HG03135 (cell line): ENCODE results near the gene COL28A1.
"Not testable (repeated sequence)": the region's sequence is repeated elsewhere in the genome, so short reads cannot be mapped to it uniquely, and the experiment has no call there.

Experiments
- ATAC-seq: cut with Tn5 transposase; IDR thresholded peaks from one replicate; pipeline ENCODE4 v1.9.1; 2021; ENCODE audit warnings: mild to moderate bottlenecking, moderate library complexity; ENCODE audit not compliant: unreplicated experiment

COL28A1 gene

GRCh38 chr7:7477641-7478040 lies 58.0 kb downstream of the COL28A1 start:
- not testable (repeated sequence) for ATAC-seq

DNA sequence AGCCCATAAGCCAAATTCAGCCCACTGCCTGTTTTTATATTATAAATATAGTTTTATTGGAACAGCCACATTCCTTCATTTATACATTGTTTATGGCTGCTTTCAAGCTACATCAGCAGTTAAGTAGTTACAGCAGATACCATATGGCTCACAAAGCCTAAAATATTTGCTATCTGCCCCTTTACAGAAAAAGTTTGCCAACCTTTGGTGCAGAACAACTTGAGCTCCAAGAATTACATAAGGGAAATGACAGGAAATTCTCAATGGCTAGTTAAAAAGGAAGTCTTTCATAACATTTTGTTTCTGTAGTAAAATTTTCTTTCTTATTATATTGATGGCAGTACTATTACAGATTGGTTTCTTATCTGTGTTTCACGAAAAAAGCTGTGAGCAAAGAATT lies 59.3 kb downstream of the COL28A1 start:
- no peak for ATAC-seq

GRCh38 chr7:7475601-7476000 lies 60.1 kb downstream of the COL28A1 start:
- ATAC-seq: no peak

- ATAC-seq: no peak
Measured at GRCh38 chr7:7474436-7474835, 61.2 kb downstream of the COL28A1 start.

DNA sequence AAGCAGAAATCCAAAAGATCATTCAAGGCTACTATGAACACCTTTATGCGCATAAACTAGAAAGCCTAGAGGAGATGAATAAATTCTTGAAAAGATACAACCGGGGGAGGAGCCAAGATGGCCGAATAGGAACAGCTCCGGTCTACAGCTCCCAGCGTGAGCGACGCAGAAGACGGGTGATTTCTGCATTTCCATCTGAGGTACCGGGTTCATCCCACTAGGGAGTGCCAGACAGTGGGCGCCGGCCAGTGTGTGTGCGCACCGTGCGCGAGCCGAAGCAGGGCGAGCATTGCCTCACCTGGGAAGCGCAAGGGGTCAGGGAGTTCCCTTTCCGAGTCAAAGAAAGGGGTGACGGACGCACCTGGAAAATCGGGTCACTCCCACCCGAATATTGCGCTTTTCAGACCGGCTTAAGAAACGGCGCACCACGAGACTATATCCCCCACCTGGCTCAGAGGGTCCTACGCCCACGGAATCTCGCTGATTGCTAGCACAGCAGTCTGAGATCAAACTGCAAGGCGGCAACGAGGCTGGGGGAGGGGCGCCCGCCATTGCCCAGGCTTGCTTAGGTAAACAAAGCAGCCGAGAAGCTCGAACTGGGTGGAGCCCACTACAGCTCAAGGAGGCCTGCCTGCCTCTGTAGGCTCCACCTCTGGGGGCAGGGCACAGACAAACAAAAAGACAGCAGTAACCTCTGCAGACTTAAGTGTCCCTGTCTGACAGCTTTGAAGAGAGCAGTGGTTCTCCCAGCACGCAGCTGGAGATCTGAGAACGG lies 70.5 kb downstream of the COL28A1 start:
- not testable (repeated sequence) for ATAC-seq

- ATAC-seq: no peak
Measured at GRCh38 chr7:7454000-7454399, 81.7 kb downstream of the COL28A1 start.

GRCh38 chr7:7452652-7453051 lies 83.0 kb downstream of the COL28A1 start:
- ATAC-seq: no peak

DNA sequence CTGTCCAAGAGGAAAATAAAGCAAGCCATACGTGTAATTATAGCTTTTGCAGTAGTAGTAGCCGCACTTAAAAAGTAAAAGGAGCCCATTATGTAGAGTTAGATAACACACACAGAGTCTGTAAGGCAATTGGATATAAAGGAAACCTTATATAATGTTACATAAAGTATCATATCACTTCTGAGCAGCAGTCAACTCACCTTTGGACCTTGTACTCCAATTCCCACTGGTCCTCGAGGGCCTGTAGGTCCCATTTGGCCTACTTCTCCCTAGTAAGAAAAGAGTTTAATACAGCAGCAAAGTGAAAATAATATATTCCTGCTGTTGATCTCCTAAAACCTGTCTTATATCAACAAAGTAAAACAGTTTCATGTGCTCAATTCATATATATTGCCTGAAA lies 83.6 kb downstream of the COL28A1 start:
- ATAC-seq: no peak

- no peak for ATAC-seq
Measured at GRCh38 chr7:7449055-7449454, 86.6 kb downstream of the COL28A1 start.

DNA sequence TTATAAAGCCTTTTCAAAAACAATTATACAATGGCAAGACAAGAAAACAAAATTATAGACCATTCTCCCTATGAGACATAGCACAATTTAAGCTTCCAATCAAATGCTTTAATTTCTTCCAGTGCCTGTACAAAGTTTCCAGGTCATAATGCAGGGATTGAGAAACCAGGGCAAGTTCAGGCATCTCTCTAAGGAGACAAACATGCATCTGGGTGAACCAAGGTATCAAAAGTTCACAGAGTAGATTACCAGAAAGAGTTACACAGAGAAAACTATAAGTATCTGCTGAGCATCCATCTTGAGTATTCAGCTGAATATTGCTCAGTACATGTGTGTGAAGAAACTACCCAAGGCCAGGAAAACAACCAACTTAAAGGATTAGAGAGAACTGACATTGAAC lies 89.1 kb downstream of the COL28A1 start:
- ATAC-seq: no peak

- ATAC-seq: no peak
Measured at GRCh38 chr7:7443806-7444350, 91.8 kb downstream of the COL28A1 start.

DNA sequence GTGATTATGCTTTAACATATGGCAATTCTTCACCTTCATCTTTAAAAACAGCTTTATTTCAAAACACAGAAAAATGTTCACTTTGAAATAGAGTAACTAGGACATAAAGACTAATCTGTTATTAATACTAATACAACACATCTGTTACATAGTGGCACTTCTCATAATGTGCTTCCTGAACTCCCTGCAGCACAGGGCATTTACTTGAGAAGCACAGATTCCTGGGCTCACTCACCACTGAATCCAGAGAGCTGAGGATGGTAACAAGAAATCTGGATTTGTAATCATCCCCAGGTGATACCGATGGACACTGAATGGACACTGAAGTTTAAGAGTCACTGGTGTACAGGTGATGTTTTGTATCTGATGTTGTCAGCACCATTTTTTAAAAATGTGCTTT lies 96.1 kb downstream of the COL28A1 start:
- no peak for ATAC-seq

- no peak for ATAC-seq
Measured at GRCh38 chr7:7438851-7439250, 96.8 kb downstream of the COL28A1 start.

DNA sequence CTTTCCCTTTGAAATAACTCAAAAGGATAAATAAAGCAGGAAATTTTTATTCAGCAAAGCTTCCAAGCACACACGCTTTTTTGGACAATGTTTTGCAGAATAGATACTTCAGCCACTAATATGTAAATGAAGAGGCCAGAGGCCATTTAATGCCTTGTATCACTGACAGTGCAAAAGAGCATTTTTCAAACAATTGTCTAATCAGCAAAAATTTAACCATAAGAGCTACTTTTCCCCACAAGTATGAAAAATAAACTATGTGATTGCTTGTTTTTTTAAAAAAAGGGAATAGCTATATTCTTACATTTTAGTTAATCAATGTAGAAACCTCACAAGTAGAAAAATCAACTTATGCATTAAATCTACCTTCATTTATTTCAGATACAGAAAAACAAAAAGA lies 99.7 kb downstream of the COL28A1 start:
- ATAC-seq: no peak

DNA sequence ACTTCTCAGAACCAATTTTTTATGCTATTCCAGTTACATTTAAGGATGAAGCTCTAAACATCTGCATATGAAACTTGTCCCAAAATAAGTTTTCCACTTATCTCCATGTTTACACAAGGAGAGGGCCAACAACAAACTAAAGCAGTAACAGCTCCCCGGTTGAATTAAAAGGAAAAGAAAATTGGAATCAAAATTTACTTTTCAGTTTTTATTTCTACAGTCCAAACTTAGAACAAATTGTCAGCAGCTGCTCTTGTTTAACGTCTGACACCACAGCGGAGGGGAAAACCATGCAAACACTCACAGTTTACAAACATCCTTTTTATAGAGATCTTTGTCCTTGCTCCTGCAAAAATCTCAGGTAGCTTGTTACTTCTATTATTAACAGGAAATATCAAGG lies 101.3 kb downstream of the COL28A1 start:
- ATAC-seq: no peak

DNA sequence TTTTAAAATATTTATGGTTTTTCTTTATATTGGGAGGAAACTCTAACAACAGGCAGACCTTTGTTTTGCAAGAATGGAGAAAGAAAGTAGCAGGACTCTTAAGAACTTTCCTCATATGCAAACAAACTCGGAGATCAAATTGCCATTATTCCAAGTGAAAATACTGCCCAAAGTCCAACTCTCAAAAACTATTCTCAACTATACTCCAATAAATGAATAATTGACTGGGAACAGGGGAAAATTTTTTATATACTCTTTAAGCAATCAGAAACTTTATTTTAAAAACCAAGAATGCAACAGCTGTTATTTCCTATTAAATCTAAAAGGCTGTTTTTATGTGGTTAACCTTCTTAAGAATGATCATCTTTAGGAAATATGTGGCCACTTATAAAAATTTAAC lies 101.9 kb downstream of the COL28A1 start:
- no peak for ATAC-seq

DNA sequence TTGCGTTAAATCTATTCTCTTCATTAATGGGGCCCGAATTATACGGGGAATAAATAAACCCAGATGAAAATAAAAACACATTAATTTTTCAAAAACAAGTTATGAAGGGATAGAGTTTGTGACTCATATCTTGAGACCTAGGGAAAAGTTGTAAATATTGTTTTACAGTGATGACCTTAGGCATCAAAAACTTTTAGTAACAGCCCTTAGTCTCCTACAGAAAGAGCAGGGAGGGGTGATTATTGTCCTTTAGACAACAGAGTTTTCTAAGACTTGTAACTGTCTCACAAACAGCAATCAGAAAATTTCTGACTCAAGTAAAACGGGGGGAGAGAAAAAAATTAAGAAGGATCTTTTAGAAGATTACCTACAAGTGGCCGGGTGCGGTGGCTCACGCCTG lies 102.7 kb downstream of the COL28A1 start:
- no peak for ATAC-seq

DNA sequence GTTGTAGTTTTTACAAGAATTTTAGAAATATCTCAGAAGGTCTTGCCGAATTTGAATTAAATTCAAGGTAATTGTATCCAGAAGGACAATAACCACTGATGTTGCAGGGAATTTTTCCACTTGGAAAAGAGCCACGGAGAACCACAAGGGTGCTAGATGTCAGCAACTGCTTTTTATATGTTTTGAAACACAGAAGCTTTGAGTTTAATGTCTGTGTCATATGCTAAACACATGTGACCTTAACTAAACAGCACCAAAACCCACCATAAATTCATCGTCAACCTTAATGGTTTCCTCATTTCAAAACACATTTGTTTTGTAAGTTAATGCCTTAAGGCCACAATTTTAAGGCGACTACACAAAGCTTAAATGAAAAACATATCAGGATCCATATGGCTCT lies 106.9 kb downstream of the COL28A1 start:
- ATAC-seq: no peak

GRCh38 chr7:7427363-7427762 lies 108.3 kb downstream of the COL28A1 start:
- ATAC-seq: no peak

GRCh38 chr7:7426676-7427075 lies 109.0 kb downstream of the COL28A1 start:
- ATAC-seq: no peak

GRCh38 chr7:7425321-7425720 lies 110.4 kb downstream of the COL28A1 start:
- no peak for ATAC-seq

DNA sequence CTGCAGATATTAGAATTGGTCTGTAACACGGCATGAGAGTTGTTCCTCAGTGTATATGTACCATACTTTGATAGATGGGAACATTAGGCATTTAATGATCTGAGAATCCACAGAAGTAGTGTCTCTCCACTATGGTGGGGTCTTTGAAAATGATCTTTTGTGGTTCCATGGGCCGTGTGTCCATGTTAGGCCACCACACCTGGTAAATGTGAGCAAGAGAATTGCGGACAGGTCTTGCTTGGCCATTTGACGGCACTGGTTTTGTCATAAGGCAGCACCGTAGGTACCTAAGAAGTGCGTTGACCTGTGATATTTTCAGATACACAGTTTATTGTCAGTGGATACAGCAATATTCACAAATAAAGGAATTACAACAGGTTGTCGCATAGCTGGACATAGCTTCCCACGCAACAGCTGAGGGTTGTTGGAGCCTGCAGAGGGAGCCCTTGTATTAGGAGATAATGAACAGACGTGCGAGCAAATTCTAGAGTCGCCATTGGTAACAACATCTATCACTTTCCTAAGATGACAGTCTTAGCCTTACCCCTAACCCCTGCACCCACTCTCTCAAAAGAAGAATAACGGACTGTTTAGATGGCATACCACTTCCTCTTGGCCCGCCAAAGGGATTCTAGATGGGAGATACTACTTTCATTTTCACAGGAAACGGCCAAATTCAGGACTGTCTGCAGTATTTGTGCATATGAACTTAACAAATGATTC lies 111.4 kb downstream of the COL28A1 start:
- peak; percentile 80 for ATAC-seq
